IPS-15b (cell line): ENCODE results near the gene RUNX1.

Experiments
- H3K27me3 ChIP-seq: one replicate; pipeline ENCODE4 v1.6.1; 2013; ENCODE audit warnings: low read length; ENCODE audit not compliant: control insufficient read depth, insufficient read depth
- H3K36me3 ChIP-seq: one replicate; pipeline ENCODE4 v1.6.1; 2013; ENCODE audit warnings: low read length; ENCODE audit not compliant: control insufficient read depth, insufficient read depth
- H3K4me1 ChIP-seq: one replicate; pipeline ENCODE4 v1.6.1; 2013; ENCODE audit warnings: mild to moderate bottlenecking, low read length; ENCODE audit not compliant: control insufficient read depth, insufficient read depth
- H3K4me3 ChIP-seq: one replicate; pipeline ENCODE4 v1.5.1; 2013; ENCODE audit warnings: low read depth, low read length
- H3K9ac ChIP-seq: one replicate; pipeline ENCODE4 v1.6.1; 2013; ENCODE audit warnings: low read depth, mild to moderate bottlenecking, low read length
- H3K9me3 ChIP-seq: one replicate; pipeline ENCODE4 v1.6.1; 2013; ENCODE audit warnings: mild to moderate bottlenecking, low read length; ENCODE audit not compliant: control insufficient read depth, insufficient read depth

The RUNX1 gene

DNA sequence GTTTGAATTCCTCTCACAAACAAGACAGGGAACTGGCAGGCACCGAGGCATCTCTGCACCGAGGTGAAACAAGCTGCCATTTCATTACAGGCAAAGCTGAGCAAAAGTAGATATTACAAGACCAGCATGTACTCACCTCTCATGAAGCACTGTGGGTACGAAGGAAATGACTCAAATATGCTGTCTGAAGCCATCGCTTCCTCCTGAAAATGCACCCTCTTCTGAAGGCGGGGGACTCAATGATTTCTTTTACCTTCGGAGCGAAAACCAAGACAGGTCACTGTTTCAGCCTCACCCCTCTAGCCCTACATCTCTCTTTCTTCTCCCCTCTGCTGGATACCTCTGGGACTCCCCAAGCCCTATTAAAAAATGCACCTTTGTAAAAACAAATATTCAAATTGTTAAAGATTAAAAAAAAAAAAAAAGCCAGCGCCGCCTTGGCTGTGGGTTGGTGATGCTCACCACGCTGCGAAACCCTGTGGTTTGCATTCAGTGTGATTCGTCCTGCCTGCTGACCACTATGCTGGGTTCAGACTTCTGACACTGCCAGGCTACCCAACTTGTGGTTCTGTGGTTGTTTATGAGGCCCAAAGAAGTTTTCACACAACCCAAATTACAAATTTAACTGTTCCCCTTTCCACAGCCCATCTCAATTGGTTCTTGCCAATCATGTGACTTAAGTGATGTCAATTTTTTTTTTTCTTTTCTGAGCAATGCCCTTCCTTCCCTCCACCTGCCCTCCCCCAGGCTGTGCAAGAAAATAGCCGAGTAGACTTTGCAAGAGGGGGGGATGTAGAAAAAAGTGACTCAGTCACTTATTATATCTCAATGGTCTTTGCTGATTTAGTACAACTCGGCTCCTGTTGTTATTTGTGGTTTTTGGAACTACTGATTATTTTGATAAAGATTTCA, at the start of gene RUNX1:
Gene RUNX1 (minus strand): TSS at position 597 of the 912 bp plus-strand sequence.
- Histone ChIP-seq H3K36me3 (no peaks in the 10 kb centered on the region), H3K4me3 (no peak within 1 kb of the TSS), H3K9me3 (no peaks in the 10 kb centered on the region), H3K4me1 (no peaks in the 10 kb centered on the region), H3K27me3 (peaks cover 2% of the 10 kb centered on the region), H3K9ac (no peak within 1 kb of the TSS)

DNA sequence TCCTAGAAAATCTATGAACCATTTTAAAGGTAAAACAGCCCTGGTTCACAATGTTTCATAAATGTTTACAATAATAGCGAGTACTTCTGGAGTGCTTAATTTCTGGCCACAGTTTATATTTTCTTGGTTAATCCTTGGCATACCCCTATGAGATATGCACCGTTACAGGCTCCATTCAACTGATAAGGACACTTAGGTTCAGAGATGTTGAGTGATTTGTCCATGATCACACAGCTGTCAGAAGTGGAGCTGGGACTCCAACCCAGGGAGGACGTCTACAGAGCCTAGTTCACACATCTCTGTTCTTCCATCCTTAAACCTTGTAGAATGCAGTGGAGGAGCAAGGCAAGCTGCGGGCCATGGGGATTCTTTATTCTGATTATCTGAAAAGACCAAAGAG, 48.4 kb upstream of the RUNX1 start:
- no peaks in the 10 kb centered on the region for H3K36me3 ChIP-seq
- no peaks in the 10 kb centered on the region for H3K27me3 ChIP-seq
- no peak overlapping the region for H3K9ac ChIP-seq
- no peaks in the 10 kb centered on the region for H3K9me3 ChIP-seq
- no peak overlapping the region for H3K4me3 ChIP-seq
- no peaks in the 10 kb centered on the region for H3K4me1 ChIP-seq

DNA sequence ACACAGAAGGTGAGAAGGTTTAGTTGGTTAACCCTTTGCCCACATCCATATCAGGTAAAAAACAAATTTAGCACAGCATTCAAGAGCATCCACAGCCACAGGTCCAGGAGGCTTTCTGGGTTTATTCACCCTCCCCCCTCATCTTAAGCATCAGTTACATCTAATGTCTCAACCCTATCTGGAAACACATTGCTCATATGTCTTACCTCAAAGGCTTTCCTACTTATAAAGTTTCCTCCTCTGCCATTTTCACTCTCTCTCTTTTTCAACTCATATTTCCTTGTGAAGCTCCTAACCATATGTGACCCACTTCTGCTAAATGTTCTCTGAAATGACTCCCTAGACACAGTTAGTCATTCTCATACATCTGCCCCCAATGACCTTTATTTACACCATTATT, 47.9 kb upstream of the RUNX1 start:
- Histone ChIP-seq H3K4me1 (no peaks in the 10 kb centered on the region), H3K9me3 (no peaks in the 10 kb centered on the region), H3K9ac (no peak overlapping the region), H3K4me3 (no peak overlapping the region), H3K36me3 (no peaks in the 10 kb centered on the region), H3K27me3 (no peaks in the 10 kb centered on the region)

DNA sequence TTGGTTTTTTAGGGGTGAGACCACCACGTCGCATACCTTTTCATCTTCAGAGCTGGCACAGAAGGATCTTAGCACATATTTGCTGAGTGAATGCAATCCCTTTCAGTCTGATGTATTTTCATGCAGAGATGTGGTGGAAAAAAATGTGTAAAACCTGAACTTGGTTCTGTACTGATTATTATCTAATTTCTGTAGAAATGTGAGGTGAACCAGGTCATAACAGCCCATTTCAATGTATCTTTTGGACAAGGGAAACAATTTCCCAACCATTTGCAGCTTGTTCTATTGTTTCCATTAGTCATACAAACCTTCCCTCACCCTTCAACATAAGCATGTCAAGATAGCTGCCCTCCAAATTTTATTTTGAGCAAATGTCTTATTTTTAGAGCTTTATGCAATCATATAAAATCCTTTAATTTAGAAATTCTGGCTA, 46.8 kb upstream of the RUNX1 start:
- Histone ChIP-seq H3K9ac (no peak overlapping the region), H3K27me3 (no peaks in the 10 kb centered on the region), H3K36me3 (no peaks in the 10 kb centered on the region), H3K9me3 (no peaks in the 10 kb centered on the region), H3K4me1 (no peaks in the 10 kb centered on the region), H3K4me3 (no peak overlapping the region)

DNA sequence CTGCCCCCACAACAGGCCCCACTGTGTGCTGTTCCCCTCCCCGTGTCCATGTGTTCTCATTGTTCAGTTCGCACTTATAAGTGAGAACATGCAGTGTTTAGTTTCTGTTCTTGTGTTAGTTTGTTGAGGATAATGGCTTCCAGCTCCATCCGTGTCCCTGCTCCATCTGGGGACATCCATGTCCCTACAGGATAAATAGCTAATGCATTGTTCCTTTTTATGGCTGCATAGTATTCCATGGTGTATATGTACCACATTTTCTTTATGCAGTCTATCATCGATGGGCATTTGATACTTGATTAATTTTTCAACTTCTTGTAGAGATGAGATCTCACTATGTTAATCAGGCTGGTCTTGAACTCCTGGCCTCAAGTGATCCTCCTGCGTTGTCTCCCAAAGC, 44.4 kb upstream of the RUNX1 start:
- H3K4me3 ChIP-seq = no peak overlapping the region

DNA sequence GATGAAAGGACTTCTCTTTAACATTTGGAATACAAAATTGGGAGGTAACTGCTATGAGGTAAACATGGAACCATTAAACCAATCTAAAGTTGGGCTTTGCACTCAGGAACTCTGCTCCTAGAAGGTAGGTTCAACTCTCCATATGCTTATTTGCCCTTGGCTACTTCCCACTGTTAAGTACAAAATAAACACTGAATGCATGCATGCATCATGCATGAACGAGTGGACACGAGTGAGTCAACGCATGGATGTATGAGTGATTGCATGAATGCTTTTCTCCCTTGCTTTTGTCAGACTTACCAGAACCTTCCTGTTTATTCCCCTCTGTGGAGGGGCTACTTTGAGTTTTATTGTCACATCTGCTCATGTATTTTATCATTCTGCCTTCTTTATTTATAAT, 42.4 kb upstream of the RUNX1 start:
- Histone ChIP-seq H3K4me1 (no peaks in the 10 kb centered on the region), H3K9me3 (no peaks in the 10 kb centered on the region), H3K27me3 (no peaks in the 10 kb centered on the region), H3K36me3 (no peaks in the 10 kb centered on the region), H3K9ac (no peak overlapping the region), H3K4me3 (no peak overlapping the region)

More for the DNA sequence above, 44.4 kb upstream of the RUNX1 start:
- no peak overlapping the region for H3K9ac ChIP-seq
- H3K36me3 ChIP-seq = no peaks in the 10 kb centered on the region
- H3K4me1 ChIP-seq = no peaks in the 10 kb centered on the region
- H3K9me3 ChIP-seq = no peaks in the 10 kb centered on the region
- no peaks in the 10 kb centered on the region for H3K27me3 ChIP-seq

DNA sequence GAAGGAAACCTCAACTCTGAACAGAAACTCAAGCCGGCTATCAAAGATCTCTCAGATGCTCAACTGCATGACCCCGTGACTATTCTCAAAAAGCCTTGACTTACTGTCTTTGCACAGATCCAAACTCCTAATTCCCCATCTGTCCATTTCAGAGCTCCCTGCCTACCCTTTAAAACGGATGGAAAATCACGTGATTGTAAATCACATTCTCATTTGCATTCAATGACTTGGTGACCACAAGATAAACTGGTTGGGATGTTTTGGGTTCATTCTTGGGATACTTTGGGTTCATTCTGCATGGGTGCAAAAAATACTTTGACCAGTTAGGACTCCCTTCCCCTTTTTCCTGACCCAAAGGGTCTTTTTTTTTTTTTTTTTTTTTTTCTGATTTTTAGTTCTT, 41.3 kb upstream of the RUNX1 start:
- Histone ChIP-seq H3K9ac (no peak overlapping the region), H3K27me3 (no peaks in the 10 kb centered on the region), H3K9me3 (no peaks in the 10 kb centered on the region), H3K4me1 (no peaks in the 10 kb centered on the region), H3K36me3 (no peaks in the 10 kb centered on the region), H3K4me3 (no peak overlapping the region)

DNA sequence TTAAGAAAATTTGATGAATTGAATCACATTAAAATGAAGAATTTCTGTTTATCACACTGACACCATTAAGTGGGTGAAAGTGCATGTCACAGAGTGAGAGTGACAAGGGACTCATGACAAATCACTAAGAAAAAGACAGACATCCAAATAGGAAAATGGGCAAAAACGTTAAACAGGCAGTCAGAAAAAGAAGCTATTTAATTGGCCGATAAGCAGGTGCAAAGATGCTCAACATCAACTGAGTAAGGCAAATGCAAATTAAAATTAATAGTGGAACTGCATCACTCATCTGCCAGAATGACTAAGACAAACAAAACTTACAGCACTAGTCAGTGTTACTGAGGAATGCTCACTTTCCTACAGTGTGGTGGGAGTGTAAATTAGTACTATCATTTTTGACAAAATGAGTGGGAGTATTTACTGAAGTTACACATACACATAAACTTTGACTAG, 39.2 kb upstream of the RUNX1 start:
- no peaks in the 10 kb centered on the region for H3K4me1 ChIP-seq
- H3K27me3 ChIP-seq = no peaks in the 10 kb centered on the region
- H3K9me3 ChIP-seq = no peaks in the 10 kb centered on the region
- no peak overlapping the region for H3K4me3 ChIP-seq
- no peaks in the 10 kb centered on the region for H3K36me3 ChIP-seq
- no peak overlapping the region for H3K9ac ChIP-seq

DNA sequence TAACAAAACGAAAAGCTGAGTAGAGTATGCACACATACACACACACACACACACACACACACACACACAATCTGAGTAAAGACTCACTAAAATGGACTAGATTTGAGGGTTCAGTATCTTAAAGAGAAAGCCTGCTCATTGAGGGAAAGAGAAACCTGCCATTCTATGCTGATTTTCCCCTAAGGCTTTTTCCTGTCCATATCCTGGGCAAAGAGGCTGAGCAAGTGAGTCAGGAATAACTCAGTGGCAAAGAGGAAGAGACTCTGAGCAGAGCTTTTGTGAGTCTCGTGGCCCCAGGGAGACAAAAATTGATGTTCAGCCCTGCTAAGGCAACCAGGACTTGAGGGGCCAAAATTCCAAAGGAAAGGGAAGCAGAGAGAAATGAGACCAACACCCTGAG, 37.3 kb upstream of the RUNX1 start:
- Histone ChIP-seq H3K9ac (no peak overlapping the region), H3K27me3 (no peaks in the 10 kb centered on the region), H3K36me3 (no peaks in the 10 kb centered on the region), H3K4me1 (no peaks in the 10 kb centered on the region), H3K9me3 (no peaks in the 10 kb centered on the region), H3K4me3 (no peak overlapping the region)

DNA sequence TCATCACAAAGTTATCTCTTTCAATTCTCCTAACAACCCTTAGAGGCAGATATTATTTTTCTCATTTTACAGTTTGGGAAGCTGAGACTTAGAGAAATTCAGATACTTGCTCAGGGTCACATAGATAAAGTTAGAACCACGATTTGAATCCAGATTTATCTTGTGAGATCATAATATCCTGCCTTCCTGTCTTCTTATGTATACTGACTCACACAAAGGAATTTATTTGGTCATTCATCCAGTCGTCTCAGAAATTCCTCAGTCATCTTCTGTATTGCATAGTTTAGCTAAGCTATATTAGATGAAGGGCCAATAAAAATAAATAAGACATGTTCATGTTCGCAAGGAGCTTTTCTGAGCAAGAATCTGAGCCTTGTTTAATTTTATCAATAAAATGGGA, 35.8 kb upstream of the RUNX1 start:
- Histone ChIP-seq H3K9ac (no peak overlapping the region), H3K36me3 (no peaks in the 10 kb centered on the region), H3K9me3 (no peaks in the 10 kb centered on the region), H3K27me3 (no peaks in the 10 kb centered on the region), H3K4me3 (no peak overlapping the region), H3K4me1 (no peaks in the 10 kb centered on the region)

DNA sequence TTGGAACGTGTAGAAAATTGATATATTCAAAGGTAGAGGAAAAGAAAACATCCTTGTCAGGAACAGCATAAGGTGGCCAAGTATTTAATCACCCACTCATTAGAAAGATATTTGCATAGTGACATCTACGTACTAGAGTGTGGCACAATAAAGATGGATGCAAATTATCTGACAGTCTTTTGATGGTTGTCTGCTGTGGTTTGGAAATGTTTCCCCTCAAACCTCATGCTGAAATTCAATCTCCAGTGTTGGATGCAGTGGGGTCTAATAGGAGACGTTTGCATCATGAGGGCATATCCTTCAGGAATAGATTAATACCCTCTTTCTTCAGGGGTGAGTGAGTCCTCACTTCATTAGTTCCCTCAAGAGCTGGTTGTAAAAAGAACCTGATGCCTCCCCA, 34.1 kb upstream of the RUNX1 start:
- H3K4me1 ChIP-seq = no peaks in the 10 kb centered on the region
- no peaks in the 10 kb centered on the region for H3K36me3 ChIP-seq
- no peak overlapping the region for H3K9ac ChIP-seq
- no peak overlapping the region for H3K4me3 ChIP-seq
- H3K27me3 ChIP-seq = no peaks in the 10 kb centered on the region
- peaks cover 1% of the 10 kb centered on the region for H3K9me3 ChIP-seq

DNA sequence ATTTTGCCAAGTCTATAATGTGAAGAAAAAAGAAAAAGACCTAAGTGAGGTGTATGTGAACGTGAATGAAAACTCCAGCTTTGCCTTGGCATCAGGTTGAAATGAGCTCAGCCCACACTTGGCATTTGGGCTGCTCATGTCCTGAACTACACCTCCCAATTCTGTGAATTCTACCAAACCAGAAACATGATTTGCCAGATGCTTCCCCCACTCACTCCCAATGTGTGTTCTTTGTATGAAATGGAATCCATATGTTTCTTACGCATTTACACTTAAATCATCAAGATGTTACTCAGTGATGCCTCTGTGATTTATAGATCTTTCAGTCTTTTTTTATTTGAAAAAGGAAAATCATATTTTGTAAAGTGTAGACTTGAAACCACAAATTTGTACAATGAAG, 32.8 kb upstream of the RUNX1 start:
- Histone ChIP-seq H3K4me1 (no peaks in the 10 kb centered on the region), H3K9me3 (peaks cover 3% of the 10 kb centered on the region), H3K27me3 (no peaks in the 10 kb centered on the region), H3K9ac (no peak overlapping the region), H3K4me3 (no peak overlapping the region), H3K36me3 (no peaks in the 10 kb centered on the region)
